ENCODE results near the gene PTX4.
A peak's percentile ranks its signal among the peaks of the same experiment; 100 is the strongest.

Gene PTX4

GRCh38 chr16:1499756-1500464 is 11.2 kb upstream of the PTX4 start:
- DNase-seq = no peak

GRCh38 chr16:1498899-1499676 is 10.3 kb upstream of the PTX4 start:
- no peak for DNase-seq

GRCh38 chr16:1497014-1497598 is 8.4 kb upstream of the PTX4 start:
- no peak for DNase-seq

GRCh38 chr16:1496464-1496863 is 7.7 kb upstream of the PTX4 start:
- DNase-seq = no peak

- DNase-seq = no peak
These were observed 7.1 kb upstream of the PTX4 start for GRCh38 chr16:1495889-1496262.

GRCh38 chr16:1495211-1495888 is 6.6 kb upstream of the PTX4 start:
- DNase-seq = no peak

GRCh38 chr16:1494711-1495110 is 6.0 kb upstream of the PTX4 start:
- DNase-seq = no peak

- DNase-seq = no peak
These were observed 5.4 kb upstream of the PTX4 start for GRCh38 chr16:1494129-1494640.

GRCh38 chr16:1493746-1494094 is 5.0 kb upstream of the PTX4 start:
- DNase-seq = no peak

- peak; percentile 87 for DNase-seq
These were observed 4.4 kb upstream of the PTX4 start, which contains the start of gene TELO2 for GRCh38 chr16:1492923-1493745. TELO2 (plus strand) TSS chr16:1493360; CDS start chr16:1494282, 922 bp downstream.

- no peak for DNase-seq
These were observed 3.6 kb upstream of the PTX4 start for GRCh38 chr16:1492082-1492922.

GRCh38 chr16:1491327-1491726 is 2.6 kb upstream of the PTX4 start:
- DNase-seq = no peak

- DNase-seq = no peak
These were observed 333 bp upstream of the PTX4 start for GRCh38 chr16:1489077-1489476.

GRCh38 chr16:1488054-1488601 is 616 bp downstream of the PTX4 start:
- no peak for DNase-seq

GRCh38 chr16:1487395-1488053 is 1.2 kb downstream of the PTX4 start:
- no peak for DNase-seq

- DNase-seq = no peak
These were observed 2.0 kb downstream of the PTX4 start for GRCh38 chr16:1486551-1487390.

GRCh38 chr16:1485847-1486496 is 2.8 kb downstream of the PTX4 start:
- no peak for DNase-seq

- DNase-seq = no peak
These were observed 6.6 kb downstream of the PTX4 start for GRCh38 chr16:1481906-1482835.
